ENCODE measurements around the gene KRTAP10-10.
"Not testable (repeated sequence)": the region's sequence is repeated elsewhere in the genome, so short reads cannot be mapped to it uniquely, and the experiment has no call there.

The KRTAP10-10 gene

DNA sequence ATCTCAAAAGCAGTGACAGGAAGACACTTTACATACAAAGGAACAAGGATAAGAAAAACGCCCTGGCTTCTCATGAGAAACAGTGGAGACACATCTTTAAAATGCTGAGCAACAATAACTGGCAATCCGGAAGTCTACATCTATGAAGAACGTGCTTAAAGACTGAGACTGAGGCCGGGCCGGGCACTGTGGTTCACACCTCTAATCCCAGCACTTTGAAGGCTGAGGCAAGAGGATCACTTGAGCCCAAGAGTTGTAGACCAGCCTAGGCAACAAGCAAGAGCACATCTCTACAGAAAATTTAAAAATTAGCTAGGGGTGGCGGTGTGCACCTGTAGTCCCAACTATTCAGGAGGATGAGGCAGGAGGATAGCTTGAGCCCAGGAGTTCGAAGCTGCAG is 46.9 kb downstream of the KRTAP10-10 start:
- DNase-seq (ENCODE audit: low spot score): no peak

DNA sequence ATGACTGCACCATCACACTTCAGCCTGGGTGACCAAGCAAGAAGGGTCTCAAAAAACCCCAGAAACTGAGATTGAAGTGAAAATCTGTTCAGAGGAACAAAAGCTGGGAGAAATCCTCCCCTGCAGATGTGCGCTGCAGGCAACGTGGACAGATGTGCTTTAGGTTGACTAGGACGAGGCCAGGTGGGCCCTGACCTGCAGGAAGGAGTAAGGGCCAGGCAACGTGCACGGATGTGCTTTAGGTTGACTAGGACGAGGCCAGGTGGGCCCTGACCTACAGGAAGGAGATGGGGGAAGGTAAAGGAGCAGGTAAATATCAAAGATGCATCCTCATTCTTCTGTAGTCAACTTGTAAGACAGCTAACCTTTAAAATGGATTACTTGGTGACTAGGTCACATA is 47.3 kb downstream of the KRTAP10-10 start:
- no peak for DNase-seq (ENCODE audit: low spot score)

DNA sequence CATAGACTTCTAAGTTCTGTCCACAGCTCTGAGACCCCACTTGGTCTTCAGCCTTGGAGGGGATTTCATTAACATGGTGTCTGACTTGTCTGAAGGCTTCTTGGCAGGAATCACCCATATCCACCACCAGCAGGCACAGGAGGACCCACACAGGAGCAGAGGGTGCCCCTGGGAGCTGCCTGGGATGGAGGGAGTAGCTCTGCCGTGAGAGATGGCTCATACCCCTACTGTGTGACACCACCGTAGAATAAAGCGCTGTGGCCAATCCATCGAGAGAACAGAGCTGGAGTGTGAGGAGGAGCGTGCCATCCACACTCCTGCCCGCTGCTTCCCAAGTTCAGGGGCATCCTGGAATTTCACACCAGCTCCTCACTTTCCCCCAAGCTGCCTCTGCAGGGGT is 47.9 kb downstream of the KRTAP10-10 start:
- DNase-seq (ENCODE audit: low spot score): not testable (repeated sequence)

DNA sequence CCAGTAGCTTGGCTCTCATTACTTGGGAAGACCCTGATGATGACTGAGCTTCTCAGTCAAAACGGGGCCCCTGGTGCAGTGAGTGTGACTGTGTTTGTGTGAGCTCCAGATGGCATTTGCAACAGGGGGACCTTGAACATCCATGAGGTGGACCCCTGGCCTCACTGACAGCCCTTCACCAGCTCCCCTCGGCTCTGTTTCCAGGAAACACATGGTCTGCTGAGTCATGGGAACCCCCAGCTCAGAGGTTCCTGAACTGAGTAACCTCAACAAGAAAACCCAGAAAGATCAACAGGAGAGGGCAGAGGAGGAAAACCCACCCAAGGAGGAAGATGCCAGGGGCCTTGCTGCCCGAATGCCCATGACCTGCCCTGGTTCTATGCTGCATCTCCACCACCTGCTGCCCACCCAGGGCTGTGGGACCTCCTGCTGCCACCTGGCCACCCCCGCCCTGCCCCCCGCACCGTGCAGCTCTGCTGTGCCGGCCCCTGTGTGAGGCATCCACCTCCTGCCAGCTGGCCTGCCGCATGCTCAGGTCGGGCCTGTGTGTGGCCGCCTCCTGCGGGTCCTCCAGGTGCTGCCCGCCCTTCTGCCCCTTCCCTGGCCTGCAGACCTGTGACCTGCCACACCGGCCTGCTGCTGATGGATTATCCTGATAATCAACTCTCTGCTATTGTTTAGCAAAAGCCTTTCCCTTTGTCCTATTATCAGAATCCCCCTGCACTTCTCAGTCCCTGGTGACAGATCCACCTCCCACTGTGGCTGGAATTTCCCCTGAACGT is 49.0 kb downstream of the KRTAP10-10 start:
- DNase-seq (ENCODE audit: low spot score): no peak

DNA sequence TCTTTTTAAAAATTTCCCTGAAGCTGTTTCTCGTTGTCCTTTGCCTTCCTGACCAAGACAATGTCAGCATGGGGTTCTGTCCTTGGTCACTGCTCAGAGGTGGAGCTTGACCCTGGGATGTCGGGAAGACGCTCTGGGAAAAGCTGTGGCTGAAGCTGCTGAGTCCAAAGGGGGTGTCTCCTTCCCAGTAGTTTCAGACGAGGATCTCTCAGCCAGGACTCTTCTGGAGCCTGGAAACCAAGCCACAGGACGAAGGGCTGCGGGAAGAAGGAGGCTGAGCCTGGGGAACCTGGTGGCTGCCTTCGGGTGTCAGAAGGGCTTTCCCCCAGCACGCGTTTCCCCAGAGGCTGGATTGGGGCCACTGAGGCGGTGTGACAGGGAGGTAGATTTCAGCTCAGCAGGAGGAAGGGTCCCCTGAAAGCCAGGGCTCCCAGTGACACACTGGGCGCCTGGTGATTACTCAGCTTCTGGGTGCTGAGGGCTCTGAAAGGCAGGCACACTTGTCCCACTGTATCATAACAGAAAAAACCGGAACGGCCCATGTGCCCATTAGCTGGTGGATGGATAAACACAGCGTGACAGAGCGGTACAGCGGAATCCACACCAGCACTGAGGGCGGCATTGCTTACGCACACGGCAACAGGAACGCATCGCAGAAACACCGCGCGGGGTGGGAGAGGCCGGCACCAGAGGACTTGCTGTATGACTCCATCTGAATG is 49.8 kb downstream of the KRTAP10-10 start:
- no peak for DNase-seq (ENCODE audit: low spot score)

DNA sequence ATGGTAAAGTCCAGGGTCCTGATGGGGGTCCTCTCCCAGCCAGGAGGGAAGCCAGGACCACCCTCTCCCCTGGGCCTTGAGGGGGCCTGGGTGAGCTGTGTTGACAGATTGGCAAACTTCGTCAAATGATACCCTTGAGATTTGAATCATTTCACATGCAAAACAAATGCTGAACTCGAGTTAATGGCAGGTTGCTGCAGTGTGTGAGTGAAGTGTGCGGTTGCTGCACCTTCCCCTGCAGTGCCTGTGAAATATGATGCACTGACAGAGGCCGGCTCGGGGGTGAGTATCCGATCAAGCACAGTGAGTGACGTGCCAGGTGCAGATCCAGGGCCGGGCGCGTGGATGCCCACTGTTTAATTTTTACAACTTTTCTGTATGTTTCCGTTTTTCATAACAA is 50.5 kb downstream of the KRTAP10-10 start:
- no peak for DNase-seq (ENCODE audit: low spot score)
